ENCODE measurements around the gene SETD5.
"Not testable (repeated sequence)": the region's sequence is repeated elsewhere in the genome, so short reads cannot be mapped to it uniquely, and the experiment has no call there.

SETD5 gene

GRCh38 chr3:9480265-9480664 is 82.8 kb downstream of the SETD5 start:
- Histone ChIP-seq H3K27ac (ENCODE audit: low read depth, low read length) (no peak overlapping the region), H3K36me3 (ENCODE audit: control insufficient read depth, low read length) (peaks cover 53% of the 10 kb centered on the region), H3K9me3 (ENCODE audit: control insufficient read depth, insufficient read depth, low read length) (no peaks in the 10 kb centered on the region)

GRCh38 chr3:9485248-9485647 is 87.8 kb downstream of the SETD5 start:
- H3K9me2 ChIP-seq (replicated peaks; ENCODE audit: control insufficient read depth, low read length), result no peaks in the 10 kb centered on the region
- H3K27me3 ChIP-seq (ENCODE audit: control insufficient read depth, low read length), result no peaks in the 10 kb centered on the region
- no peak overlapping the region for H3K27ac ChIP-seq (ENCODE audit: low read depth, low read length)
- peaks cover 10% of the 10 kb centered on the region; the same call in 1 of the 2 replicates for H3F3A ChIP-seq (ENCODE audit: control insufficient read depth, insufficient read depth)
- no peaks in the 10 kb centered on the region for H3K79me2 ChIP-seq (ENCODE audit: control insufficient read depth, low read length)
- no peaks in the 10 kb centered on the region for H3K4me1 ChIP-seq (ENCODE audit: control insufficient read depth, low read length)
- TF ChIP-seq EZH2phosphoT487 (IDR thresholded peaks at IDR 0.05; ENCODE audit: borderline replicate concordance, low read length), result no peak
- no peak for TF ChIP-seq CTCF (IDR thresholded peaks at IDR 0.05; ENCODE audit: low read depth, low read length, poor library complexity, severe bottlenecking)
- H3K4me3 ChIP-seq (ENCODE audit: low read length), result no peak overlapping the region
- H3K4me2 ChIP-seq (ENCODE audit: low read length), result no peak overlapping the region
- 0 out of 2 replicates have a peak, but pooled peaks cover 3% of the 10 kb centered on the region for H4K20me1 ChIP-seq (ENCODE audit: control insufficient read depth, insufficient read depth, low read depth, low read length)
- peaks cover 8% of the 10 kb centered on the region for H3K36me3 ChIP-seq (ENCODE audit: control insufficient read depth, low read length)
- no peaks in the 10 kb centered on the region for H3K9me3 ChIP-seq (ENCODE audit: control insufficient read depth, insufficient read depth, low read length)

More at GRCh38 chr3:9480265-9480664, 82.8 kb downstream of the SETD5 start:
- H3K4me2 ChIP-seq (ENCODE audit: low read length), result no peak overlapping the region
- H3K9me2 ChIP-seq (replicated peaks; ENCODE audit: control insufficient read depth, low read length), result no peaks in the 10 kb centered on the region
- H3K4me3 ChIP-seq (ENCODE audit: low read length), result no peak overlapping the region
- no peaks in the 10 kb centered on the region for H3K4me1 ChIP-seq (ENCODE audit: control insufficient read depth, low read length)
- TF ChIP-seq EZH2phosphoT487 (IDR thresholded peaks at IDR 0.05; ENCODE audit: borderline replicate concordance, low read length) (no peak), CTCF (IDR thresholded peaks at IDR 0.05; ENCODE audit: low read depth, low read length, poor library complexity, severe bottlenecking) (no peak)
- peaks cover 6% of the 10 kb centered on the region; the same call in 1 of the 2 replicates for H3F3A ChIP-seq (ENCODE audit: control insufficient read depth, insufficient read depth)
- no peaks in the 10 kb centered on the region for H3K27me3 ChIP-seq (ENCODE audit: control insufficient read depth, low read length)
- H3K79me2 ChIP-seq (ENCODE audit: control insufficient read depth, low read length), result no peaks in the 10 kb centered on the region
- 0 out of 2 replicates have a peak, but pooled peaks cover under 1% of the 10 kb centered on the region for H4K20me1 ChIP-seq (ENCODE audit: control insufficient read depth, insufficient read depth, low read depth, low read length)

GRCh38 chr3:9491506-9491905 is 94.1 kb downstream of the SETD5 start:
- no peak for TF ChIP-seq EZH2phosphoT487 (IDR thresholded peaks at IDR 0.05; ENCODE audit: borderline replicate concordance, low read length)
- no peak for TF ChIP-seq CTCF (IDR thresholded peaks at IDR 0.05; ENCODE audit: low read depth, low read length, poor library complexity, severe bottlenecking)
- Histone ChIP-seq H3K4me1 (ENCODE audit: control insufficient read depth, low read length) (no peaks in the 10 kb centered on the region), H3K27me3 (ENCODE audit: control insufficient read depth, low read length) (peaks cover 6% of the 10 kb centered on the region), H3K4me3 (ENCODE audit: low read length) (no peak overlapping the region), H4K20me1 (ENCODE audit: control insufficient read depth, insufficient read depth, low read depth, low read length) (no peaks in the 10 kb centered on the region), H3K9me3 (ENCODE audit: control insufficient read depth, insufficient read depth, low read length) (no peaks in the 10 kb centered on the region), H3F3A (ENCODE audit: control insufficient read depth, insufficient read depth) (no peaks in the 10 kb centered on the region), H3K9me2 (replicated peaks; ENCODE audit: control insufficient read depth, low read length) (no peaks in the 10 kb centered on the region), H3K36me3 (ENCODE audit: control insufficient read depth, low read length) (no peaks in the 10 kb centered on the region), H3K27ac (ENCODE audit: low read depth, low read length) (no peak overlapping the region), H3K4me2 (ENCODE audit: low read length) (no peak overlapping the region), H3K79me2 (ENCODE audit: control insufficient read depth, low read length) (no peaks in the 10 kb centered on the region)

GRCh38 chr3:9494036-9494435 is 96.6 kb downstream of the SETD5 start:
- not testable (repeated sequence) for H3K79me2 ChIP-seq (ENCODE audit: control insufficient read depth, low read length); H4K20me1 ChIP-seq (ENCODE audit: control insufficient read depth, insufficient read depth, low read depth, low read length); H3K4me2 ChIP-seq (ENCODE audit: low read length); H3K36me3 ChIP-seq (ENCODE audit: control insufficient read depth, low read length); H3F3A ChIP-seq (ENCODE audit: control insufficient read depth, insufficient read depth); H3K9me2 ChIP-seq (replicated peaks; ENCODE audit: control insufficient read depth, low read length); H3K4me3 ChIP-seq (ENCODE audit: low read length); H3K27ac ChIP-seq (ENCODE audit: low read depth, low read length); H3K9me3 ChIP-seq (ENCODE audit: control insufficient read depth, insufficient read depth, low read length); H3K4me1 ChIP-seq (ENCODE audit: control insufficient read depth, low read length)
- peaks cover 20% of the 10 kb centered on the region for H3K27me3 ChIP-seq (ENCODE audit: control insufficient read depth, low read length)

Data from DOHH2 (cell line).